Sigmoid colon (tissue), 7 donors: ENCODE data around the gene DBX2. TPM values are rescaled to one million over a fixed set of nuclear protein-coding genes. Genes with fewer than 3 reads are reported as not detected.

Source experiments
- DNase-seq: peaks from one replicate; pipeline ENCODE4 v3.0.0-alpha.2; 2019
- H3K27ac ChIP-seq, 4 donors: fragments of 200-600 bp; sonication (generic); one replicate each; pipeline ENCODE4 v1.5.1; 2016 to 2019; ENCODE audit warnings: mild to moderate bottlenecking in 1 of 4
- H3K27me3 ChIP-seq, 3 donors: fragments of 200-600 bp; sonication (generic); one replicate each; pipeline ENCODE4 v1.5.1; 2019; ENCODE audit warnings: mild to moderate bottlenecking in 1 of 3
- H3K36me3 ChIP-seq, 4 donors: fragments of 200-600 bp; sonication (generic); one replicate each; pipeline ENCODE4 v1.5.1; 2016 to 2019
- H3K4me1 ChIP-seq, 4 donors: fragments of 200-600 bp; sonication (generic); one replicate each; pipeline ENCODE4 v1.5.1; 2017 to 2019
- H3K4me3 ChIP-seq, 4 donors: fragments of 200-600 bp; sonication (generic); one replicate each; pipeline ENCODE4 v1.5.1; 2017 to 2019; ENCODE audit warnings: mild to moderate bottlenecking in 2 of 4, moderate library complexity in 1 of 4
- H3K9me3 ChIP-seq, 4 donors: fragments of 200-600 bp in 3 of 4; sonication (generic) in 3 of 4; one replicate each; pipeline versions ENCODE4 v1.5.1 to v1.6.1; 2013 to 2019
- CTCF ChIP-seq, 4 experiments: fragments of 450-650 bp in 3 of 4; fragments of 200-600 bp in 1 of 4; IDR thresholded peaks; one replicate each; pipeline ENCODE4 v1.5.1; 2016 to 2019; ENCODE audit warnings: antibody characterized with exemption in 4 of 4, mild to moderate bottlenecking in 3 of 4, moderate library complexity in 2 of 4
- EP300 ChIP-seq, 4 donors: sonication (generic); formaldehyde crosslinking; IDR thresholded peaks; one replicate each; pipeline ENCODE4 v1.6.1; 2017; ENCODE audit warnings: antibody characterized with exemption in 4 of 4
- POLR2A ChIP-seq, 2 donors: fragments of 450-650 bp; IDR thresholded peaks; one replicate each; pipeline ENCODE4 v1.6.1; 2016; ENCODE audit warnings: antibody characterized with exemption in 2 of 2, mild to moderate bottlenecking in 2 of 2, moderate library complexity in 2 of 2
- POLR2AphosphoS5 ChIP-seq, 4 donors: sonication (generic); formaldehyde crosslinking; IDR thresholded peaks; one replicate each; pipeline ENCODE4 v1.6.1; 2017; ENCODE audit warnings: antibody characterized with exemption in 4 of 4
- WGBS, 2 donors: extraction: QIAGEN DNeasy Blood & Tissue Kit; methylation state at CpG; one replicate each; pipeline ENCODE4 v1.1.7; 2013; 5-methylcytosine and 5-hydroxymethylcytosine counted together
- intact Hi-C: fragments of 100-400 bp; cut with DNase I; formaldehyde crosslinking; loops from one replicate; pipeline ENCODE4 v1.15.1; 2023
- polyA plus RNA-seq, 3 donors: library from polyadenylated mRNA; stranded (reverse); fragments of 200-250 nt; gene quantifications; one replicate each; pipeline ENCODE4 v1.2.3, GENCODE V29; 2013
- total RNA-seq, 4 donors: library from RNA; depleted of rRNA; stranded (reverse); fragments of >200 nt; gene quantifications; one replicate each; pipeline ENCODE4 v1.1.0, GENCODE V29; 2016
- donor health status: healthy with polysubstance abuse.
- donor health status: Bipolar disorder and iron deficiency.
- donor health status: healthy.

The DBX2 gene
- total and polyA plus RNA-seq, 7 donors = under 0.01 to 0.16 (median 0.01) TPM; not detected in 4

DNA sequence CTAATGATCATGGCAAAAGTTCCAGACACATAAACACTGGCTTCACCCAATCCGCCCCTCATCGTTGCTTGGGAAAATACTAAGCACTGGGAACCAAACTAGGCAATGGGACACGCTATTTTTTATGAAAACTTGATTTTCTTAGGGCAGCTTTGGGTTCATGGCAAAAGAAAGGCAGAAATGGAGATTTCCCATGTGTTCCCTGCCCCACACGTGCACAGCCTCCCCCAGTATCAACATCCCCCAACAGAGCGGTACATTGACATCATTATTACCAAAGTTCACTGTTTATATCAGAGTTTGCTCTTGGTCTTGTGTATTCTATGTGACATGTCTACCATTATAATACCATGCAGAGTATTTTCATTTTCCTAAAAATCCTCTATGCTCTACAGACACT, 71.0 kb downstream of the DBX2 start:
- no peaks in the 10 kb centered on the region for H3K9me3 ChIP-seq
- no peaks in the 10 kb centered on the region for H3K36me3 ChIP-seq
- TF ChIP-seq EP300 (IDR thresholded peaks at IDR 0.05) (no peak), CTCF (IDR thresholded peaks at IDR 0.05) (no peak), POLR2AphosphoS5 (IDR thresholded peaks at IDR 0.05) (no peak), POLR2A (IDR thresholded peaks at IDR 0.05) (no peak)
- 80 to 89% methylated on average over 5 of the region's 5 CpGs for WGBS, 2 donors
- intact Hi-C loops = no loop called here
- H3K27me3 ChIP-seq = no peaks in the 10 kb centered on the region
- H3K27ac ChIP-seq = no peak overlapping the region
- H3K4me1 ChIP-seq = no peaks in the 10 kb centered on the region
- H3K4me3 ChIP-seq = no peak overlapping the region
- no peak for DNase-seq

GRCh38 chr12:44976246-44976645, 74.7 kb downstream of the DBX2 start:
- TF ChIP-seq EP300 (IDR thresholded peaks at IDR 0.05) (no peak), CTCF (IDR thresholded peaks at IDR 0.05) (no peak), POLR2AphosphoS5 (IDR thresholded peaks at IDR 0.05) (no peak), POLR2A (IDR thresholded peaks at IDR 0.05) (no peak)
- Histone ChIP-seq H3K4me3 (no peak overlapping the region), H3K27ac (no peak overlapping the region), H3K9me3 (no peaks in the 10 kb centered on the region), H3K27me3 (no peaks in the 10 kb centered on the region), H3K4me1 (no peaks in the 10 kb centered on the region), H3K36me3 (no peaks in the 10 kb centered on the region)
- intact Hi-C loops = no loop called here
- no peak for DNase-seq

GRCh38 chr12:44972746-44973421, 78.0 kb downstream of the DBX2 start:
- Histone ChIP-seq H3K4me3 (no peak overlapping the region), H3K4me1 (no peaks in the 10 kb centered on the region), H3K9me3 (no peaks in the 10 kb centered on the region), H3K36me3 (no peaks in the 10 kb centered on the region), H3K27ac (no peak overlapping the region), H3K27me3 (no peaks in the 10 kb centered on the region)
- WGBS, 2 donors = 28 to 49% methylated on average over 2 of the region's 2 CpGs
- DNase-seq = no peak
- intact Hi-C loops = no loop called here
- TF ChIP-seq EP300 (IDR thresholded peaks at IDR 0.05) (no peak), POLR2AphosphoS5 (IDR thresholded peaks at IDR 0.05) (no peak), POLR2A (IDR thresholded peaks at IDR 0.05) (no peak), CTCF (IDR thresholded peaks at IDR 0.05) (no peak)

GRCh38 chr12:44968965-44969364, 81.9 kb downstream of the DBX2 start:
- TF ChIP-seq CTCF (IDR thresholded peaks at IDR 0.05) (no peak), POLR2A (IDR thresholded peaks at IDR 0.05) (no peak)
- 42 to 77% methylated on average over 1 of the region's 1 CpG for WGBS, 2 donors
- intact Hi-C loops = no loop called here
- H3K27me3 ChIP-seq = no peaks in the 10 kb centered on the region
- H3K4me3 ChIP-seq = no peak overlapping the region
- no peaks in the 10 kb centered on the region for H3K4me1 ChIP-seq
- DNase-seq = no peak
- no peaks in the 10 kb centered on the region for H3K36me3 ChIP-seq
- no peaks in the 10 kb centered on the region for H3K9me3 ChIP-seq
- no peak overlapping the region for H3K27ac ChIP-seq

Other genes starting within 250 kb of the DBX2 start
- gene NELL2, start 174.8 kb downstream of the DBX2 start, total RNA-seq = 10 to 100 TPM in 2 of 4 donors, 1 to 10 TPM in 2; 3.1 to 14.7 (median 7.5) TPM
- 1 to 10 TPM in 1 of 3 donors, under 1 TPM in 2; 0.60 to 5.2 (median 0.69) TPM for gene NELL2, start 174.8 kb downstream of the DBX2 start, polyA plus RNA-seq
- 100 to 1,000 TPM in 2 of 4 donors, 10 to 100 TPM in 2; 98.5 to 107 (median 103) TPM for gene ANO6, start 165.0 kb upstream of the DBX2 start, total RNA-seq
- gene ANO6, start 165.0 kb upstream of the DBX2 start, polyA plus RNA-seq = 1 to 10 TPM; 1.2 to 9.6 (median 3.6) TPM